HG03378 (cell line): ENCODE data around the gene KDM3A.
A peak's percentile ranks its signal among the peaks of the same experiment; 100 is the strongest.

ENCODE experiments used
- ATAC-seq: cut with Tn5 transposase; IDR thresholded peaks from one replicate; pipeline ENCODE4 v1.9.1; 2021; ENCODE audit warnings: mild to moderate bottlenecking, moderate library complexity; ENCODE audit not compliant: unreplicated experiment

KDM3A gene, protein sequence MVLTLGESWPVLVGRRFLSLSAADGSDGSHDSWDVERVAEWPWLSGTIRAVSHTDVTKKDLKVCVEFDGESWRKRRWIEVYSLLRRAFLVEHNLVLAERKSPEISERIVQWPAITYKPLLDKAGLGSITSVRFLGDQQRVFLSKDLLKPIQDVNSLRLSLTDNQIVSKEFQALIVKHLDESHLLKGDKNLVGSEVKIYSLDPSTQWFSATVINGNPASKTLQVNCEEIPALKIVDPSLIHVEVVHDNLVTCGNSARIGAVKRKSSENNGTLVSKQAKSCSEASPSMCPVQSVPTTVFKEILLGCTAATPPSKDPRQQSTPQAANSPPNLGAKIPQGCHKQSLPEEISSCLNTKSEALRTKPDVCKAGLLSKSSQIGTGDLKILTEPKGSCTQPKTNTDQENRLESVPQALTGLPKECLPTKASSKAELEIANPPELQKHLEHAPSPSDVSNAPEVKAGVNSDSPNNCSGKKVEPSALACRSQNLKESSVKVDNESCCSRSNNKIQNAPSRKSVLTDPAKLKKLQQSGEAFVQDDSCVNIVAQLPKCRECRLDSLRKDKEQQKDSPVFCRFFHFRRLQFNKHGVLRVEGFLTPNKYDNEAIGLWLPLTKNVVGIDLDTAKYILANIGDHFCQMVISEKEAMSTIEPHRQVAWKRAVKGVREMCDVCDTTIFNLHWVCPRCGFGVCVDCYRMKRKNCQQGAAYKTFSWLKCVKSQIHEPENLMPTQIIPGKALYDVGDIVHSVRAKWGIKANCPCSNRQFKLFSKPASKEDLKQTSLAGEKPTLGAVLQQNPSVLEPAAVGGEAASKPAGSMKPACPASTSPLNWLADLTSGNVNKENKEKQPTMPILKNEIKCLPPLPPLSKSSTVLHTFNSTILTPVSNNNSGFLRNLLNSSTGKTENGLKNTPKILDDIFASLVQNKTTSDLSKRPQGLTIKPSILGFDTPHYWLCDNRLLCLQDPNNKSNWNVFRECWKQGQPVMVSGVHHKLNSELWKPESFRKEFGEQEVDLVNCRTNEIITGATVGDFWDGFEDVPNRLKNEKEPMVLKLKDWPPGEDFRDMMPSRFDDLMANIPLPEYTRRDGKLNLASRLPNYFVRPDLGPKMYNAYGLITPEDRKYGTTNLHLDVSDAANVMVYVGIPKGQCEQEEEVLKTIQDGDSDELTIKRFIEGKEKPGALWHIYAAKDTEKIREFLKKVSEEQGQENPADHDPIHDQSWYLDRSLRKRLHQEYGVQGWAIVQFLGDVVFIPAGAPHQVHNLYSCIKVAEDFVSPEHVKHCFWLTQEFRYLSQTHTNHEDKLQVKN (N-terminal part only)

DNA sequence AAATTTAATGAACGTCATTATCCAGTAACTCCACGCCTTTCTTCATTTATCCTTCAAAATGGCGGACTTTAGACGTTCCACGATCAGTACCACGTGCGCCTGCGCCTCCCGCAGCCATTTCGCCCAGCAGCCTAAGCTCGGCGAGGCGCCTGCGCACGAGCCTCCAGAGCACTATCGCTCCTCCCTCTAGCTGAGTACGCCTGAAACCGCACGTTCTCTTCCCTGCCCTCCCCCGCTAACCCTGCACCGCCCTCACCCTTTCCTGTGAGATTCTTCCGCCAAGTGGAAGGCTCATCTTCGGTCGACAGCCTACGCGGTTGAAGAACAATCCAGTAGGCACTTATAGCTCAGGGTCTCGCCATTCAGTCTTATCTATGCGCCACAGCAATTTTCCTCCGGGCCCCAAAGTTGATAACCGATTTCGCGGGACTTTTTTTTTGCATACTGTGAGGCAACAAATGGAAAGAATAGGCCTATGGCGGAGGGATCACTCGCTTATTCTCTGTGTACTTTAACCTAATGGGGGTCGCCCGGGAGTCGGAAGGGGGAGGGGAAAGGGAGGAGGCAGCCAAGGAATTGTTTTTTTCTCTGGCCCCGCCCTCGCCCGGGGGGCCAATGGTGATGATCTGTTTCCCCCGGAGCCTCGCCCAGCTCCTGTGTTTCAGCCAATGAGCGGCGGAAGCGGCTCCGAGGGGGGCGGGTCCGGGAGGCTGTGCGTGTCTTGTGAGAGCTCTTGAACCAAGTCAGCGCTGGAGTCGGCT is at the start of gene KDM3A:
Gene KDM3A, plus strand, starts transcription at position 741 of the 761 bp plus-strand sequence. CDS start 677 bp downstream, outside the sequence.
- ATAC-seq = peak; percentile 64

- peak; percentile 12 for ATAC-seq
Measured at GRCh38 chr2:86392873-86393518, 48.2 kb upstream of the KDM3A start.

GRCh38 chr2:86393521-86394491 is 47.4 kb upstream of the KDM3A start:
- ATAC-seq = peak; percentile 47

GRCh38 chr2:86396291-86396785 is 44.8 kb upstream of the KDM3A start:
- no peak for ATAC-seq

DNA sequence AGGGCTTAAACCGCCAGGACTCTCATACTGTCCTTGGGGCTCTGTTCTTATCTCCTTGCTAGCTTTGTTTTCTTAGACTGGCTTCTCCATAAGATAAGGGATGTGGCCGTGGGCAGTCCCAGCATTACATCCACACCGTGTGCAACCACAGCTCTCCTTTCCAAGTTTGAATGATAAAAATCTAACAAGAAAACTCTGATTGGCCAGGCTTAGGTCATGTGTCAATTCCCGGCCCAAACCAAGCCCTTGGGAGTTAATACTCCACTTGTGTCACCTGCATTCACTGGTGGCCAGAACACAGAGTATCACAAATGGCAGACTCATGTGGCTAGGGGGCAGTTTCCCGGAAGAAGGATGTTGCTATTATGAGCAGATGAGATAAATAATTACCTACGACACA is 43.2 kb upstream of the KDM3A start:
- no peak for ATAC-seq

- no peak for ATAC-seq
Measured at GRCh38 chr2:86398500-86399474, 42.4 kb upstream of the KDM3A start.

DNA sequence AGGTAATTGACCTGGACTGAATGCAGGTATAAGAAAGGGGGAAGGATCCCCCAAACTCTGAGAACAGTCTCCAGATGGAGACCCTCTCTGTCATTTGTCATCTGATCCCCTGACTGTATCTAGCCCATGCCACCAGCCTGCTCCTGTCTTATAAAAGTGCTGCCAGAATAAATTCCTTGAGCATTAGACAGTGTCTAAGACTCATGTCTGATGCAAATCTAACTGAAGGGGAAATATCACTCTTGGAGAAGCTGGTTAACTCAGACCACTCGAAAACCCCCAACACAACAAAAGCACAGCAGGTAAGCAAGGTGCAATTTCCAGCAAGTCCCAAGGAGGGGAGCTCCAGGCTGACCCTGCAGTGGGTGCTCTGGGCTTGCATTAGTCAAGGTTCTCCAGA is 40.9 kb upstream of the KDM3A start:
- ATAC-seq = no peak

DNA sequence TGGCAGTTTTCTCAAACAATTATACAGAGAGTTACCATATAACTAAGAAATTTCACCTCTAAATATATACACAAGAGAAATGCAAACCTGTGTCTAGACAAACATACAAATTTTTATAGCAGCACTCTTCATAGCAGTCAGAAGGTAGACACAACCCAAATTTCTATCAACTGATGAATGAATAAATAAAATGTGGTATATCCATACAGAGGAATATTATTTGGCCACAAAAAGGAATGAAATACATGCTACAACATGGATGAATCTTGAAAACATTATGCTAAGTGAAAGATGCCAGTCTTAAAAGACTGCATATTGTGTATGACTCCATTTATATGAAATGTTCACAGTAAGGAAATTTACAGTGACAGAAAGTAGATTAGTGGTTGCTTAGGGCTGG is 30.6 kb upstream of the KDM3A start:
- no peak for ATAC-seq

DNA sequence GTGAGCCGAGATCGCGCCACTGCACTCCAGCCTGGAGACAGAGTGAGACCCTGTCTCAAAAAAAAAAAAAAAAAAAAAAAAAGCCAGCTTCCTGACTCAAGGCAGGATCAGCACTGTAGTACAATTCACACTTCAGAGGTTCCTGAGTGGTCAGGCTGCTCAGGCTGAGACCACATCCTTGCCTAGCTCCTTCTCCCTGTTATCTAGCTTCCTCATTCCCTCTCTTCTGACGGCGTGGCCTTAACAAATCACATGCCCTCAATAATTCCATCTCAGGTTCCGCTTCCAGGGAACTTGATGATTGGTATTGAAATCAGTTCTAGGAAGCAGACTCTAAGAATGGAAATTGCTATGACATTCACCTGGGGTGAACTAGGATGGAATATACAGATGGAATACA is 29.8 kb upstream of the KDM3A start:
- no peak for ATAC-seq

DNA sequence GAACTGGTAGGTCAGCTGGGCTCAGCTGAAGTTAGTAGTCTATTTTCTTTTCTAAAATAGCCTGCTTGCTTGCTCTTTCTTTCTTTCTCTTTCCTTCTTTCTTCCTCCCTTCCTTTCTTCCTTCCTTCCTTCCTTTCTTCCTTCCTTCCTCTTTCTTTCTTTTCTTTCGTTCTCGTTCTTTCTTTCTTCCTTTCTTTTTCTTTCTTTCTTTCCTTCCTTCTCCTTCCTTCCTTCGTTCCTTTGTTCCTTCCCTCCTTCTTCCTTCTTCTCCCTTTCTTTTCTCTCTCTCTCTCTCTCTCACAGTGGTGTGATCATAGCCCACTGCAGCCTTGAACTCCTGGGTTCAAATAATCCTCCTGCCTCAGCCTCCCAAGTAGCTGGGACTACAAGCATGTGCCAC is 29.2 kb upstream of the KDM3A start:
- ATAC-seq = no peak

DNA sequence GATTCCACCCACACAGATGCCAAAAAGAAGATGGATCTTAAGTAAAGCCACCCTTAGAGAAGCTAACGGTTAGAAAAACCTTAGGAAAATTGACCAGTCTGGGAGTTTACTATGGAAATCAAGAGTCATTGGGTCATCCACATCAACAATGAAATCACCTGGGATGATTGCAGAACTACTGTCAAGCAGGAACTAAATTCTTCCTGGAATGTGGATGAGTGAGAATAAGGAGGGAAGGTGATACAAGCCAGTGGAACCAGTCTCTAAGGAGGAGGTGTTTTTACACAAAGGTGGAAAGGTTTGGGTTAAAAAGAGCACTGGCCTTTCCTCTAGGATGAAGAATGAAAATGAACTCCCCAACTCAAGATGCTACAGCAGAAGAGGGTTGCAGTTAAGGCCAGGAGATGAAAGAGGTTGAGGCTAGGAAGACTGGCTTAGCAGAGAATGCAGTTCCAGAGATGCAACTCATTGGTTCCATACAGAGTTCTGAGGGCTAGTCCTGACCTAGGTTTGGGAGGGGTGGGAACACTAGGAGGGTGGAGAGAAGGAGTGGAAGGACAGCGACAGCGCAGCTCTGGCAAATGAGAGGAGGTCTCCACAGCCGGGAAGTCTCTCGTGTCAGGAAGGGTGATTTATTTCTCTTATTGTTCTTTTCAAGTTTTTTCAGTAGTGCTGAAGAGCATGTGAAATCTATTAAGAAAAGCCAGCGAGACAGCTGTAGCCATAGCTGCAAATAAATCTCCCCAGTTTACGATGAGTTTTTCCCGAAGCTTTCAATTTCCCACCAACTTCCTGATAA is 27.7 kb upstream of the KDM3A start:
- no peak for ATAC-seq

GRCh38 chr2:86414996-86415395 is 26.2 kb upstream of the KDM3A start:
- no peak for ATAC-seq

DNA sequence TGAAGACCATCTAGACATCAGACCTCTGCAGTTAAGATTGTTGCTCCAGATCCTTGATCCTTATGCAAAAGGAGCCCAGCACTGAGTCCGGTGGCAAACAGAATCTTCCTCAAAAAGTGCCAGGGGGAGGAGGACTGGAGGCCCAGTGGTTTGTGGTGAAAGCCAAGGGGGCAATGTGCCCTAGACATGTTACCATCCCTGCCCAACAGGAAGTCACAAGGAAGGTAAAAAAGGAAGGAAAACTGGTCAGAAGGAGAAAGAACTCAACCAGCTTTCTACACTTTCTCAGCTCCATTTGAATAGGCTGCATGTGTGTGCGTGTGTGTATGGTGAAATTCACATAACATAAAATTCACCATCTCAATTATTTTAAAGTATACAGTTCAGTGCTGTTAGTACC is 25.0 kb upstream of the KDM3A start:
- ATAC-seq = no peak

- no peak for ATAC-seq
Measured at GRCh38 chr2:86417961-86418360, 23.2 kb upstream of the KDM3A start.

DNA sequence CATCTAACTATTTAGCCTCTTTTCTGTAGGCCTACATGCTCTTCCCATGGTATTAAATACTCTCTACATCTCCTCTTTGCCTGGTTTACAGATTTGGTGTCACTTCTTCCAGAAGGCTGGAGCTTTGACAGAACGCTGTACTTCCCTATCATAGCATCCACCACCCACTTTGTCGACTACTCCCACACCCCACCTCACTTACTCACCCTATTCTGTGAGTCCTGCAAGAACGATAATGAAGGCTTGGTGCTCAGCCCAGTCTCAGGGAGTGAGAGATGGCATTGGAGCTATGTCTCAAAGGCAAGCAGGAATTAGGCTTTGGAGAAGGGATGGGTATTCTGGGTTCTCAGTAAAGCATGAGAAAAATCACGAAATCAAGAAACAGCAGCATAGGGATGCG is 20.3 kb upstream of the KDM3A start:
- no peak for ATAC-seq

DNA sequence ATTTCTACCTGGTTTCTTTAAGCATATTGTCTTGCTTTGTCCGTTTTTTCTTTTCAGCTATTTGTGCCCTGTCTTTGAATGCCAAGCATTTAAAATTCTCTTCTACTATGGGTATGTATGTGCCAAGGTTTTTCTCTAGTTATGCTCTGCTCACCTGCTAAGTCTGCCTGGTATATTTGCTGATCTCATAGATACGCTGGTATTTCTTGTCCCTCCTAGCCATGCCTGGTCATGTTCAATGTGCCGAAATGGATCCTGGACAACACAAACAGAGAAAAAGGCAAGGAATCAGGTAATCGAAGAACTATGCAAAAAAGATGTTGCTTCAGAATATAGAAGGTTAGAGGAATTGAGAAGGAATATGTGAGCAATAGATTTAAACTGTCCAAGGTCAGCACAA is 14.9 kb upstream of the KDM3A start:
- no peak for ATAC-seq

DNA sequence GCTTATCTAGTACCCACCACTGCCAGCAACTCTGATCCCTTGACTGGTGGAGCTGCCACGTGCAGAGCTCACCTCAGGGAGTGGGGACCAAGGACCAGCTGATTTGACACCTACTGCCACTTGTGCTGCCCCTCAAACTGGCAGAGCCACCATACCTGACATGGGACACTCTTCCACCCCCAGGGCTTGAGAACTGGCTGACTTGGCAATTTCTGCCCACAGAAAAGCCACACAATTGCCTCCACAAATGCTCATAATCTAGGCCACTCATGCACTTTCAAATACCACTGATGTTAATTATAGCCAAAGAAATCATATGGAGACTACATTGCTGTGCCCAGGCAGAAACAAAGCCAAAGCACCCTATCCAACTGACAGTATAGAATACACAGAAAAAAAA is 11.8 kb upstream of the KDM3A start:
- ATAC-seq = no peak
